ENCODE results near the gene TNFRSF25. TPM values are rescaled to one million over a fixed set of nuclear protein-coding genes. Genes with fewer than 3 reads are reported as not detected.

The TNFRSF25 gene
- total and polyA plus RNA-seq, 2 donors (not counting 3 experiments of a cell fraction or from before 2014, with no cell fraction given) = 33.9 to 38.8 TPM

GRCh38 chr1:6491480-6491962 is 25.5 kb upstream of the TNFRSF25 start, which contains the start of gene PLEKHG5:
TSS of gene PLEKHG5 (minus strand) at chr1:6491667. CDS start at chr1:6477571, 14,096 bp downstream.
- Histone ChIP-seq H3K36me3 (ENCODE audit: control insufficient read depth in 2 of 2, extremely low read depth in 1 of 2, insufficient read depth in 2 of 2, low read length in 2 of 2) (no peaks in the 10 kb centered on the region), H3K4me3 (replicated peaks in 1 of 3; ENCODE audit: insufficient read depth in 1 of 3, low read depth in 1 of 3, low read length in 3 of 3) (peak within 1 kb of the TSS; percentile 26 to 62 (median 43)), H3K27ac (ENCODE audit: insufficient read depth, low read depth, low read length) (peak within 1 kb of the TSS; percentile 86), H3K4me1 (ENCODE audit: control insufficient read depth, extremely low read depth, insufficient read depth, low read length) (peaks cover 46% of the 10 kb centered on the region), H3K9me3 (replicated peaks; ENCODE audit: control insufficient read depth, insufficient read depth, low read length) (no peaks in the 10 kb centered on the region), H3K79me2 (ENCODE audit: control insufficient read depth, insufficient read depth, low read length) (no peaks in the 10 kb centered on the region), H3K9me1 (replicated peaks; ENCODE audit: control insufficient read depth, extremely low read depth, insufficient read depth, low read length) (no peaks in the 10 kb centered on the region), H3K27me3 (ENCODE audit: control insufficient read depth in 2 of 2, insufficient read depth in 2 of 2, low read length in 2 of 2) (no peaks in the 10 kb centered on the region), H3K4me2 (ENCODE audit: insufficient read depth, low read length) (peak within 1 kb of the TSS; percentile 79), H3K9ac (replicated peaks; ENCODE audit: extremely low read depth, insufficient read depth, low read length) (peak within 1 kb of the TSS; percentile 59), H2AFZ (ENCODE audit: low read depth, low read length) (no peak within 1 kb of the TSS), H4K20me1 (replicated peaks; ENCODE audit: control insufficient read depth, extremely low read depth, insufficient read depth, low read length) (no peaks in the 10 kb centered on the region)
- CTCF ChIA-PET = interaction anchor here (0.8 to 10.9 kb wide), 11 partner anchors 9 to 245 kb away, joined by 3 to 113 read pairs (median 4); no protein-coding TSS in a partner anchor
- peak; percentile 94 for TF ChIP-seq FOS (IDR thresholded peaks at IDR 0.05; ENCODE audit: borderline replicate concordance, insufficient read depth, low read length)
- no peak for TF ChIP-seq MYC (IDR thresholded peaks at IDR 0.05; ENCODE audit: low read depth, low read length)
- TF ChIP-seq JUN (IDR thresholded peaks at IDR 0.05; ENCODE audit: borderline replicate concordance, insufficient read depth, insufficient read length, low read depth) = peak; percentile 47
- TF ChIP-seq POLR2A (IDR thresholded peaks at IDR 0.05; ENCODE audit: low read depth, low read length) = peak; percentile 57
- no peak for TF ChIP-seq EZH2 (IDR thresholded peaks at IDR 0.05; ENCODE audit: borderline replicate concordance, low read depth, low read length, severe bottlenecking)
- no peak for TF ChIP-seq MAX (IDR thresholded peaks at IDR 0.05; ENCODE audit: insufficient read depth, insufficient read length)
- peak; percentile 74 for TF ChIP-seq POLR2AphosphoS5 (IDR thresholded peaks at IDR 0.05; ENCODE audit: insufficient read depth, low read depth, low read length)
- no peak for TF ChIP-seq GATA2 (IDR thresholded peaks at IDR 0.05; ENCODE audit: insufficient read depth, insufficient read length, low read depth, low read length)
- TF ChIP-seq CTCF (IDR thresholded peaks at IDR 0.05; ENCODE audit: extremely low read depth in 1 of 2, insufficient read depth in 1 of 2, low read depth in 1 of 2, low read length in 2 of 2) = no peak
- dilution Hi-C loops (cut with MboI; ENCODE audit: extremely low pct_ligation_motif_present, low sequenced_read_pairs) (no loop called here), intact Hi-C loops (cut with micrococcal nuclease) (loop anchor here (1.0 to 10.0 kb wide), 4 partner anchors 32 to 293 kb away; partner anchors contain the start of genes CAMTA1 and KLHL21)
- BruUV-seq (replicated peaks) = no TSS peak
- POLR2A ChIA-PET = interaction anchor here (0.6 to 0.7 kb wide), 3 partner anchors 31 to 89 kb away, joined by 3 to 5 read pairs (median 3); partner anchors contain the start of gene ZBTB48
- DNase-seq (ENCODE audit: low read depth, low spot score) = peak; percentile 81
- FAIRE-seq = peak; percentile 98
